ENCODE results near the gene PTPN22. TPM values are rescaled to one million over a fixed set of nuclear protein-coding genes. Genes with fewer than 3 reads are reported as not detected.
A peak's percentile ranks its signal among the peaks of the same experiment; 100 is the strongest.

The PTPN22 gene
- total and polyA plus RNA-seq, 9 of the 15 experiments (the other 6 are each of a cell fraction or from before 2014, with no cell fraction given): 0.45 to 4.6 (median 1.1) TPM

GRCh38 chr1:113786069-113786468 lies 85.4 kb downstream of the PTPN22 start:
- Histone ChIP-seq H3K79me2 (ENCODE audit: control insufficient read depth, insufficient read depth, low read length) (peaks cover 97% of the 10 kb centered on the region), H4K20me1 (replicated peaks; ENCODE audit: control insufficient read depth, insufficient read depth, low read length) (peaks cover 19% of the 10 kb centered on the region; the same call in 1 of the 2 replicates), H3K4me2 (ENCODE audit: insufficient read depth, low read length) (no peak overlapping the region), H3K4me3 (no peak overlapping the region), H3K9ac (ENCODE audit: insufficient read depth in 1 of 2, low read depth in 2 of 2, low read length in 2 of 2) (no peak overlapping the region), H3K27ac (ENCODE audit: extremely low read depth, low read depth, low read length) (no peak overlapping the region), H3K9me1 (ENCODE audit: control insufficient read depth, insufficient read depth, low read length) (no peaks in the 10 kb centered on the region), H3K27me3 (ENCODE audit: control insufficient read depth in 2 of 2, insufficient read depth in 2 of 2, low read length in 2 of 2) (no peaks in the 10 kb centered on the region), H3K9me3 (replicated peaks; ENCODE audit: control insufficient read depth, insufficient read depth, low read depth, low read length) (no peaks in the 10 kb centered on the region), H2AFZ (ENCODE audit: low read depth, low read length) (no peak overlapping the region), H3K4me1 (replicated peaks in 1 of 2; ENCODE audit: control insufficient read depth in 2 of 2, insufficient read depth in 2 of 2, low read length in 2 of 2) (peaks cover 5 to 44% of the 10 kb centered on the region in 2 experiments; a peak in 4 of 5 replicates), H3K36me3 (ENCODE audit: control insufficient read depth, insufficient read depth, low read length) (peaks cover 20% of the 10 kb centered on the region)
- ATAC-seq (peak; percentile 60), DNase-seq (ENCODE audit: extremely low read depth in 1 of 4, low spot score in 3 of 4) (peak in 2 of 4 experiments; percentile 38 to 42), FAIRE-seq (no peak)
- in situ Hi-C loops (cut with MboI) (no loop called here), intact Hi-C loops (cut with micrococcal nuclease) (no loop called here)
- POLR2A ChIA-PET: interaction anchor here (1.2 to 3.2 kb wide), 5 partner anchors 10 to 713 kb away, joined by 3 to 20 read pairs (median 8); partner anchors contain the start of genes LRIG2 and PHTF1
- BruUV-seq (replicated peaks): no TSS peak
- 12% methylated on average over 1 of the region's 1 CpG for WGBS (ENCODE audit: insufficient coverage, low coverage, missing lambda C conversion rate)
- CTCF ChIA-PET (ENCODE audit: low intra/inter-chr PET ratio): no interaction called here
- no peak for TF ChIP-seq HOXB6 (CRISPR knock-in tag; IDR thresholded peaks at IDR 0.05; ENCODE audit: borderline replicate concordance)
- TF ChIP-seq ZNF507 (tag; conservative IDR thresholded peaks at IDR 0.05): no peak
- no peak for TF ChIP-seq CEBPG (CRISPR knock-in tag; IDR thresholded peaks at IDR 0.05)
- no peak for TF ChIP-seq CEBPG (tag; conservative IDR thresholded peaks at IDR 0.05 in 1 of 2, IDR thresholded peaks at IDR 0.05 in 1 of 2)
- no peak for TF ChIP-seq ILK (tag; IDR thresholded peaks at IDR 0.05; ENCODE audit: borderline replicate concordance, low read depth)
- no peak for TF ChIP-seq IRF1 (CRISPR knock-in tag; IDR thresholded peaks at IDR 0.05; ENCODE audit: borderline replicate concordance)
- no peak for TF ChIP-seq CAMTA2 (CRISPR knock-in tag; conservative IDR thresholded peaks at IDR 0.05)
- TF ChIP-seq TEAD1 (CRISPR knock-in tag; IDR thresholded peaks at IDR 0.05): no peak
- TF ChIP-seq RAD21 (CRISPR knock-in tag; conservative IDR thresholded peaks at IDR 0.05 in 1 of 2, IDR thresholded peaks at IDR 0.05 in 1 of 2): no peak
- TF ChIP-seq JUNB (CRISPR knock-in tag; conservative IDR thresholded peaks at IDR 0.05): no peak
- peak; percentile 54; the same call in 1 of the 2 replicates for TF ChIP-seq ZNF224 (CRISPR knock-in tag; IDR thresholded peaks at IDR 0.05)
- TF ChIP-seq PCBP1 (IDR thresholded peaks at IDR 0.05; ENCODE audit: low read depth, low read length, poor library complexity, severe bottlenecking): no peak
- peak; percentile 26; the same call in 1 of the 2 replicates for TF ChIP-seq CREB3L1 (IDR thresholded peaks at IDR 0.05; ENCODE audit: borderline replicate concordance, low read depth)
- TF ChIP-seq SMARCB1 (IDR thresholded peaks at IDR 0.05; ENCODE audit: insufficient read length, low read depth): no peak
- TF ChIP-seq STAT5B (CRISPR knock-in tag; IDR thresholded peaks at IDR 0.05): no peak
- no peak for TF ChIP-seq RBM34 (IDR thresholded peaks at IDR 0.05; ENCODE audit: borderline replicate concordance, insufficient read depth, low read length)
- TF ChIP-seq CBFA2T2 (conservative IDR thresholded peaks at IDR 0.05): no peak
- TF ChIP-seq ZNF232 (CRISPR knock-in tag; IDR thresholded peaks at IDR 0.05): no peak
- TF ChIP-seq MEIS2 (IDR thresholded peaks at IDR 0.05; ENCODE audit: partially characterized antibody): peak; percentile 22
- no peak for TF ChIP-seq ZNF347 (CRISPR knock-in tag; IDR thresholded peaks at IDR 0.05; ENCODE audit: low read depth)

Measured in K562 (cell line).